Measurements from ENCODE around the gene RNF31.
A peak's percentile ranks its signal among the peaks of the same experiment; 100 is the strongest.

Gene RNF31

DNA sequence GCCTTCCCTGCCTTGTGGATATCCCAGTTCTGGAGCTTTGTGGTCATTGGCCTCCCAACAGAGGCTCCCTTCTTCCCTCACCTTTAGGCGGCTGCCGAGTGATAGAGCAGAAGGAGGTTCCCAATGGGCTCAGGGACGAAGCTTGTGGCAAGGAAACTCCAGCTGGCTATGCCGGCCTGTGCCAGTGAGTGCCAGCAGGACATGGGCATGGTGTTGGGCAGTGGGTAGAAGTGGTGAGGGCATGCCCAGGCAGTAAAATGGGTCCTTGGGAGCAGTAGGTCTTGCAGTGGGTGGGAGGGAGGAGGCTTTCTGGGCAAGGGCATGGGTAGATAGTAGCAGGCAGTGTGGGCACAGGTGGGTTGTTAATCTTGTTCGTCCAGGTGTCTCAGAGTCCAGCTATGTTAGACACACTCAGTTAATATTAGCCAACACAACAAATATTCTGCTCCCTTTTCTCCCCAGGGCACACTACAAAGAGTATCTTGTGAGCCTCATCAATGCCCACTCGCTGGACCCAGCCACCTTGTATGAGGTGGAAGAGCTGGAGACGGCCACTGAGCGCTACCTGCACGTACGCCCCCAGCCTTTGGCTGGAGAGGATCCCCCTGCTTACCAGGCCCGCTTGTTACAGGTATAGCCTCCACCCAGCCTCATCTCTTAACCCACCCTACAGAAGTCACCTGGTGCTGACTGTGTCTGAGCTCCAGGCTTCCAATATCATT is 12.6 kb downstream of the RNF31 start:
- DNase-seq (ENCODE audit: low read depth) = no peak

GRCh38 chr14:24160499-24160849 is 13.2 kb downstream of the RNF31 start:
- DNase-seq (ENCODE audit: low read depth) = no peak

DNA sequence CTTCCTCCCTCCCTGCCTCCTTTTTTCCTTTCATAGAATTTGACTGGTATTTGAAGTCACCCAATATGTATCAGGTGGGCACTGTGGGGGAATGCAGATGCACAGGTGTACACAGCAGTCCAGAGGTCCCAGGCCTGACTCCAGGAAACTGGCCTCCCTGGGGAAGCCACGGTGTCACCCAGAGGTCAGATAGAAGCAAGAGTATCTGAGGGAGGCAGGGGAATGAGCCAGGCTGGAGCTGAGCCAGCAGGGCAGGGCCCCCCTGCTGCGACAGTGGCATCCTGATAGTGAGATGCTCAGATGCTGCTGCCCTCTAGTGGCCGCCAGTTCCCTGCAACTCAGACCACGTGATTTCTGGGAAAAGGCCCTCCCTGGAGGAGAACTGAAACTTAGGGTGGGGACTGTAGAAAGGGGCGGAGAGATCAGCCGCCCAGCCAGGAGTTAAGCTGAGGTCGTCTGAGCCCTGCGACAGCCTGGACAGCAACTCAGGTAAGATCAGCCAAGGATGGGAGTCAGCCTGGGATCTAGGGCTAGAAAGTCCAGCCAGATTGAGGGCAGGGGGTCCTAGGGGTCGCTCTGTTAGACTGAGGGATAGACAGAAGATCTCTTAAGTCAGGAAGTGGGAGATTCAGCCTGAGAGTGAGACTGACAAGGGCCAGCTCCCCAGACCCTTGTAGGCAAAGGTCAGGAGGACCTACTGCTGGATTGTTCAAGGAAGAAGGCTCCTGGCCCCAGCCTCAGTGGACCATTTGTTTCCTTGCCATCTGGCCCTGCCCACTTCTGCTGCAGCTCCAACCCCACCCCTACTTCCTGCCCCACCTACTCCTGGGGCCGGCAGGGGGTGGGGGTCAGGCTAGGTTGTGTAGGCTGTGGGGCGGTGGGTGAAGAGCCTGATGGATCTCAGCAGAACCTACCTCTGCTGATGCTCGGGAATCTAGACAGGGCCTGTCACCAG is 13.8 kb downstream of the RNF31 start, which contains the start of gene IRF9:
TSS of gene IRF9 (plus strand) at position 416 of the 955 bp plus-strand sequence. CDS start 880 bp downstream, outside the sequence.
- DNase-seq (ENCODE audit: low read depth) = peak; percentile 97

- no peak for DNase-seq (ENCODE audit: low read depth)
Observed at GRCh38 chr14:24162093-24162492, 14.8 kb downstream of the RNF31 start.

- DNase-seq (ENCODE audit: low read depth) = no peak
Observed at GRCh38 chr14:24164518-24164991, 17.3 kb downstream of the RNF31 start.

DNA sequence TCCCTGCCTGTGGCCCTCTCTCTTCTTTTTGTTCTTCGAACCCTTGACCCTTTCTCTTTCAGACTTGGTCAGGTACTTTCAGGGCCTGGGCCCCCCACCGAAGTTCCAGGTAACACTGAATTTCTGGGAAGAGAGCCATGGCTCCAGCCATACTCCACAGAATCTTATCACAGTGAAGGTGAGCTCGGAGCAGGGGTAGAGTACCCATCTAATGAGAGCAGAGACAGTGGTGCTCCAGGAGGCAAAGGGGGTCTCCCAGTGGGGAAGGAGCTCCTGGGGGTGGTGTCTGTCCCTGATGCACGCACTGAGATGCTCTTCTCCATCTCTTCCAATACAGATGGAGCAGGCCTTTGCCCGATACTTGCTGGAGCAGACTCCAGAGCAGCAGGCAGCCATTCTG is 18.5 kb downstream of the RNF31 start:
- no peak for DNase-seq (ENCODE audit: low read depth)

DNA sequence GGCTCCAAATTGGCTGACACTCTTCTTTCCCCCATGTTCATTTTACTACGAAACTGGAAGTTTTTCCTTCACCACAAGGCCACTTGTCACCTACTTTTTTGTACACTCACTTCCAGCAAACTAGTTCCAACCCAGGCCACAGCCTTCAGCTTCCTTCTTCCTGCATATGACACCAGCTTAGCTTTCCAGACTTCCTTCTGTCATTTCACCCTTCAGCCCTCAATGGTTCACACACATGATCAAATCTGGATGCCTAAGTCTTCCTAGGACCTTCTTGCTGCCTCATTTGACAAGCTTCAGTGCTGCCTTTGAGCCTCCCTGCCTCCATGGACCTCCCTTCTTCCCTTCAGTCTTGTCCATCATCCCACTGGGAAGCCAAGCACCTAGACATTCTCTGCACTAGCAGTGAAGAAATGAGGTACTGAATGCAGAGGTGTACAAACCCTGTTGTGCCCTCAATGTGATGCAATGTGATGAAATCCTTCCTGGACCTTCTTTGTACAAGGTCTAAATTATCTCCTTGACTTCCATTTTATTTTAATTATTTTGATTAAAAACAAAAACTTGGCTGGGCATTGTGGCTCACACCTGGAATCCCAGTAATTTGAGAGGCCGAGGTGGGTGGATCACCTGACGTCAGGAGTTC is 20.3 kb downstream of the RNF31 start:
- no peak for DNase-seq (ENCODE audit: low read depth)

GRCh38 chr14:24171422-24172260 is 24.3 kb downstream of the RNF31 start, which contains the start of gene REC8:
REC8 (plus strand) TSS chr14:24172080; CDS start chr14:24172553, 473 bp downstream.
- DNase-seq (ENCODE audit: low read depth) = peak; percentile 48

GRCh38 chr14:24172261-24172860 is 25.1 kb downstream of the RNF31 start:
- DNase-seq (ENCODE audit: low read depth) = no peak

- no peak for DNase-seq (ENCODE audit: low read depth)
Observed at GRCh38 chr14:24172871-24173281, 25.6 kb downstream of the RNF31 start.

DNA sequence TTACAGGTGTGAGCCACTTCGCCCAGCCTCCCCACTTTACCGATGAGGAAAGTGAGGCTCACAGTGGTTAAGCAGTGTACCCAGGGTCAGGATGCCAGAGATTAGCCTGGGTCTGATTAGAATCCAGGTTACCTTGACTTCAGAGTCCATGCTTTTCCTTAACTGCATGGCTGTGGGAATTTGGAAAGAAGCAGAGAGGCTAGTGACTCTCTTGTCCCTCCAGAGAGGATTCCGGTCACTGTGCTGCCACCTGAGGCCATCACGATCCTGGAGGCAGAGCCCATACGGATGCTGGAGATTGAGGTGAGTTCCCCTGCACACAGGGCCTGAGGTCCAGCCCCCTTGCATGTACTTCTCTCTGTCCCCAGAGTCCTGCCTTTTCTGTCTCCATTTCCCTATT is 29.3 kb downstream of the RNF31 start:
- no peak for DNase-seq (ENCODE audit: low read depth)

- DNase-seq (ENCODE audit: low read depth) = no peak
Observed at GRCh38 chr14:24177041-24177825, 29.9 kb downstream of the RNF31 start.

- no peak for DNase-seq (ENCODE audit: low read depth)
Observed at GRCh38 chr14:24177891-24178290, 30.6 kb downstream of the RNF31 start.

GRCh38 chr14:24178399-24179178 is 31.3 kb downstream of the RNF31 start:
- DNase-seq (ENCODE audit: low read depth) = no peak

DNA sequence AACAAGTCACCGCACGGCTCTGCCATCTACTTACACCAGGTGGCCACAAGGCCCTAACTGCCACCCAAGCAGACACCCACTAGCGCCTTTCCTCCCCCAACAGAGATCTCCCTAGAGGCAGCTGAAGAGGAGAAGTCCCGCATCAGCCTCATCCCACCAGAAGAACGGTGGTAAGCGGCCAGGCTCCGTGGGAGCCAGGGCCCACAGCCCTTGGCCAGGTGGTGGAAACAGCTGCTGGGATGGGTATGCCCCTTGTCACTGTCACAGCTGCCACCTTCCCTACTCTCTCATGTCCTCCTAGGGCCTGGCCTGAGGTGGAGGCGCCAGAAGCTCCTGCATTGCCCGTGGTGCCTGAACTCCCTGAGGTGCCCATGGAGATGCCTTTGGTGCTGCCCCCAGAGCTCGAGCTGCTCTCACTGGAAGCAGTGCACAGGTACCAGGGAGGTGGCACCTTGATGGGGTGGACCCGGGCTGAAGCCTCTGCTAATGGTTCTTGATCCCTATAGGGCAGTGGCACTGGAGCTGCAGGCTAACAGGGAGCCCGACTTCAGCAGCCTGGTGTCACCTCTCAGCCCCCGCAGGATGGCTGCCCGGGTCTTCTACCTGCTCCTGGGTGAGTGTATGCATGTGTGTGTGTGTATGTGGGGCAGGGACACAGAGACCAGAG is 32.1 kb downstream of the RNF31 start:
- DNase-seq (ENCODE audit: low read depth) = no peak

DNA sequence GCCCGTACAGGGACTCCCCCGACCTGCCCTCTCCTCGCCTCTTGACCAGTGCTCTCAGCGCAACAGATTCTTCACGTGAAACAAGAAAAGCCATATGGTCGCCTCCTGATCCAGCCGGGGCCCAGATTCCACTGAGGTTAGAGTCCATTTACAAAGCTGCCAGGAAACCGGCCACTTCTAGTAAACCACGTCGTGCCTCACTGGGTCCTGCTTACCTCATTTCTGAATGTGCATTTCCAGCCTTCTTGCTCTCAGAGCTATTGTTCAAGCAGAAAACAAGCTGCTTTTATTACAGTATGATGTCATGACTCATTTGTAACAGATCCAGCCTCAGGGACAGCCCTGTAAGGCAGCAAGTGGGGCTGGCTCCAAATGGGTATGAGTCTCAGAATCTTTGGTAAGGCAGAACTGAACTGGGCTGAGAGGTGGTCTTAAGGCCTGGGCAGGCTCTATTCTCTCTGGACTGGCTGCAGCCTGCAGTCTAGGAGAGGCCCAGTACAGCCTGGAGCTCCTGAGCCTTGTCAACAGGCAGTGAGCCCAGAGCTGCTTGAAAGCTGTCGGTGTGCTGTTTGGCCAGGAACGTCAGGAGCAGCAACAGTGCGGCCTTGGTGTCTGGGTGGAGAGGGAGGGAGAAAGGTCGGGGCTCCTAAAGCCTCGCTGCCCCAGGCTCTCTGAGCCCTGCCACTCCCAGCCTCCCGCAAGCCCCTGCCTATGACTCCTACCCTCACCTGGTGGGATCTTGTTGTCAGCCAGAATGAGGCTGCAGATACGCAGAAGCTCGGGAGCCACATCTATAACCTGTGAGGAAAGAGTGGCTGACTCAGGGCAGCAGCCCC is 32.9 kb downstream of the RNF31 start:
- DNase-seq (ENCODE audit: low read depth) = no peak

DNA sequence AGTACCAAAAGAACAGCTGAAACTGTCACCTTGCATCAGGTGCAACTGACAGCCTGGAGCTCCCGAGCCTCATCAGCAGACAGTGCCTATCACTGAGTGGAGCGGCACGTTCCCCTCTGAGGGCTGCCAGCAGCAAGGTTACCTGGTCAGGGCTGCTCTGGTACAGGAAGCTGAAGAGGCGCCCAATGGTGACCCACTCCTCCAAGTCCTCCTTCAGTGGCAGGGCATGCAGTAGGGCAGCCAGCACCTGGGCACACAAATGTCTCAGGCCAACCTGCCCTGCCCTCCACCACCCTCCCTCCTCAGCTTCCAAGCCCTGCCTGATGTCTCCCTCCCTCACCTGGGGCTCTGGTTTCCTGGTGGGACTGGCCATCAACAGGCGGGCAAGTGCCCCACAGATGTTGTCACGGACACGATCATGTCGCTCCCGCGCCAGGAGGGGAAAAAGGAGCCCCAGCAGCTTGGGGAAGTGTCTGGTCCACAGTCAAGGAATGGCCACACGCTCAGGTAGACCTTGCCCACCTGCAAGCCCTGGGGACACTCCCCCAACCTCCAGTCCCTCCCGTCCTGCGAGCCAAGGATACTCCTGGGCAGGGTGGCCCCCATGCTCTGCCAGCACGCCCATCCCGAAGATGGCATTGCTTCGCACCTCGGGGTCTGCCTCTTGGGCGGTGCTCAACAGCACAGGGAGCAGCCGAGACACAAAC is 34.2 kb downstream of the RNF31 start:
- no peak for DNase-seq (ENCODE audit: low read depth)
